HT1080 (cell line): Measurements from ENCODE around the gene AMZ1. TPM values are rescaled to one million over a fixed set of nuclear protein-coding genes. Genes with fewer than 3 reads are reported as not detected.
"Not testable (repeated sequence)": the region's sequence is repeated elsewhere in the genome, so short reads cannot be mapped to it uniquely, and the experiment has no call there.

ENCODE experiments used
- DNase-seq: peaks from one replicate; pipeline ENCODE4 v3.0.0-alpha.2; 2015; ENCODE audit warnings: low read depth
- total RNA-seq: library from RNA; depleted of rRNA; stranded (reverse); fragments of >200 nt; shearing (Covaris generic); gene quantifications from 2 replicates; pipeline ENCODE4 v1.2.3, GENCODE V29; 2014

AMZ1 gene
- total RNA-seq, 1 experiment from 2014 or later = not detected

DNA sequence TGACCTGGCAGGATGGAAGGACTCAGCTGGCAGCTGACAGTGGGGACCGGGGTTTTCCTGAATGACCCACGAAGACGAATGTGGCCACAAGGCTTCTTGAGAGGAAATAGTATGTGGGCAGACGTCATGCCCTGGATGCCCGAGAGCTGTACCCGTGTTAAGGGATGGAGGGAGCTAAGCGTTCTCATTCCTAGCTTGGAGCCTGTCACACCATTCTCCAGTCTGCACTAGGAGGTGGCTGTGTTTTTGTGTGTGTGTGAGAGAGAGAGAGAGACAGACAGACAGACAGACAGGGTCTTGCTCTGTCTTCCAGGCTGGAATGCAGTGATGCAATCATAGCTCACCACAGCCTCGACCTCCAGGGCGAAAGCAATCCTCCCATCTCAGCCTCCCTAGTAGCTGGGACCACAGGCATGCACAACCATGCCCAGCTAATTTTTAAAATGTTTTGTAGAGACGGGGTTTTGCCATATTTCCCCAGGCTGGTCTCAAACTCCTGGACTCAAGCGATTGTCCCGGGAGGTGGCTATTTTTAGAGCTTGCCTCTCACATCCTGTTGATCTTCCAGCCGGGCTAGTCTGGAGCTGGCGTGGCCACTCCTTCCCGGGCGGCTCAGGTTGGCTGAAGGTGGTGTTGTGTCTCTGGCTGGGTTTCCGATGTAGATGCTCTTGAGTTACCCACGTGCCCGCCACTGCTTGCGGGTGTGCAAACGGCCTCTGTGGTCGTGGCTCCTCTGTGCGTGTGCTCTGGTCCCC lies 2.1 kb downstream of the AMZ1 start:
- peak; percentile 50 for DNase-seq

- no peak for DNase-seq
Measured at GRCh38 chr7:2691011-2691707, 3.2 kb downstream of the AMZ1 start.

DNA sequence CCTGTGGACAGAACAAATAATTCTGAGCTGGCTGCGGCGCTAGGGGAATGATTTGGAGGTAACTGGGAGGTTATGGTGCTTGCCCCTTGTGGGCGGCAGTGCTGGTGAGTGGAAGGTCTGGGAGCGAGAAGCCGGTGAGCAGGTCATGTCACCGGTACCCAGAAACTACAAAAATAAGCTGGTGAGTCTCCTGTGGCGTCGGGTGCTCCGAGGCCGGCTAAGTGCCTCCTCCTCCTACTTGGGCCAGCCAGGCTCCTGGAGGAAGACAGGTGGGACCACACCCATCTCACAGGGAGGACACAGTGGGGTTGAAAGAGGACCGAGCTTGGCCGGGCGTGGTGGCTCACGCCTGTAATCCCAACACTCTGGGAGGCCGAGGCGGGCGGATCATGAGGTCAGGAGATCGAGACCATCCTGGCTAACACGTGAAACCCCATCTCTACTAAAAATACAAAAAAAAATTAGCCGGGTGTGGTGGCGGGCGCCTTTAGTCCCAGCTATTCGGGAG lies 4.0 kb downstream of the AMZ1 start:
- not testable (repeated sequence) for DNase-seq

DNA sequence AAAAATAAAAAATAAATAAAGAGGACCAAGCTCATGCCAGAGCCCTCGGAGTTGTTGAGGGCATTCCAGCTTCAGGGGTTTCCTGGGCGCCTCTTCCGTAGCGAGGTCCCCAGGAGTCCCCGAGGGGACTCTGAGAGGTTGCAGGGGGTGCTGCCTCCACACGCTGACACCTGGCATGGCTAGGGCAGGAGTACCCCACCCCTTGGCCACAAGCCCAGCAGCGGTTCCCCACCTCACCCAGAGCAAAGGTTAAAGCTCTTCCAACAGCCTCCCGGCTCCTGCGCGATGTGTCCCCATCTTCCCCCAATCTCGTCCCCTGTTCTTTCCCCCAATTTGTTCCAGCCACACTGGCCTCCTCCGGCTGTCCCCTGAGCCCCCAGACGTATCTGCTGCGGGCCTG lies 4.5 kb downstream of the AMZ1 start:
- no peak for DNase-seq

- not testable (repeated sequence) for DNase-seq
Measured at GRCh38 chr7:2693420-2694121, 5.6 kb downstream of the AMZ1 start.

GRCh38 chr7:2694122-2694436 lies 6.1 kb downstream of the AMZ1 start:
- DNase-seq = not testable (repeated sequence)

DNA sequence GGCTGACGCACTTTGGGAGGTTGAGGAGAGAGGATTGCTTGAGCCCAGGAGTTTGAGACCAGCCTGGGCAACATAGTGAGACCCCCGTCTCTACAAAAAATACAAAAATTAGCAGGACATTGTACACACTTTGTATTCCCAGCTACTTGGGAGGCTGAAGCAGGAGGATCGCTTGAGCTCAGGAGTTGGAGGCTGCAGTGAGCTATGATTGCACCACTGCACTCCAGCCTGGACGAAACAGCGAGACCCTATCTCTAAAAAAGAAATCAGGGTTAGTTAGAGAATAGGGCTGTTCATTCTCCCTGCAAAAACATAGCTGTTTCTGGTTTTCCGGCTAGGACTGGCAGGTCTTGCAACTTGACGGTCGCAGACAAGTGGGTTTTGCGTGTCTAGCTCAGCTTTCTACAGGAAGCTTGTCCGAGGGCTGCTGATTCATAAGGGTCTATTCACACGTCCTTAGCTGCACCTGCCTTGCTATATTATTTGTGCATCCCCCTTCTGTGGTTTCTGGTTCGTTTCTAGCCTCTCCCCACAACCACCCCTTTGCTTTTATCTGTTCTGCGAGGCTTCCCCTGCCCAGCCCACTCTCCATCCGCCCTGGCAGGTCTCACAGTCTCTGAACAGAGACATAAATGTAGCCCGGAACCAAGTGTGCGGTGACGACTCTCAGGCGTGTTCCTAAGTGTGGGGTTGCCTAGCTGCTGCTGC lies 10.7 kb downstream of the AMZ1 start:
- no peak for DNase-seq

DNA sequence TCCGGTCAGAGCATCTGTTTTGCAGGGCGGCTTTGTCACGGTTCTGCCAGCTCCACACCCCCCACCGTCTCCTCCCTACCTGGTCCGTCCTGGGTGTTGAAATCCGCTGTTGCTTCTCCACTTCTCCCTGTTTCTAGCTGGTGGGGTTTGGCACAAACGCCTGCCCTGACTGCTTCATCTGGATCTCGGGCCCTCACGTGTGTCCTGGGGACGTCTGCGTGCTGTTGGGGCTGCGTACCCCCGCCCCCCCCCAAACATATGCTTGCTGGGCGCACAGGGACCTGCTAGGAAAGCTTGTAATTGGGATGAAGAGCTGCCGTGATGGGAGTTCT lies 11.3 kb downstream of the AMZ1 start:
- DNase-seq = no peak

DNA sequence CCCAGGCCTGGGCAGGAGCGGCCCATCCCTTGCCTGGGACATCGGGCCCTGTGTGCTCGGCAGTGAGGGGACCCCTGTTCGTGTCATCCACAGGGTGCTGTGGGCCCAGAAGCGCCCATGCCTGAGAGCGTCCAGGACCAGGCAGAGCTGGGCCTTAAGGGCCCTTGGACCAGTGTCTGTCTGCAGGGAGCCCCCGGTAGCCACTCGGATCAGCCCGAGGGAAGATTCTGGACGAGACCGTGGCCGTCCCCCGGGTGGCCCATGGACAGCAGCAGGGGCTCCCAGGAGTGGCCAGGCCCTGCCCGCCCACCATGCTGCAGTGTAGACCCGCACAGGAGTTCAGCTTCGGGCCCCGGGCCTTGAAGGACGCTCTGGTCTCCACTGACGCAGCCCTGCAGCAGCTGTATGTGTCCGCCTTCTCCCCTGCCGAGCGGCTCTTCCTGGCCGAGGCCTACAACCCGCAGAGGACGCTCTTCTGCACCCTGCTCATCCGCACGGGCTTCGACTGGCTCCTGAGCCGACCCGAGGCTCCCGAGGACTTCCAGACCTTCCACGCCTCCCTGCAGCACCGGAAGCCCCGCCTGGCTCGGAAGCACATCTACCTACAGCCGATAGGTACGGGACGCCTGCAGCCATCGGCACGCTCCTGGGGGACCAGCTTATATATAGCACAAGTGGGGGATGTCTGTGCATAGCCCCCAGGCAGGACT lies 12.3 kb downstream of the AMZ1 start:
- DNase-seq = no peak

GRCh38 chr7:2701424-2701823 lies 13.4 kb downstream of the AMZ1 start:
- no peak for DNase-seq

DNA sequence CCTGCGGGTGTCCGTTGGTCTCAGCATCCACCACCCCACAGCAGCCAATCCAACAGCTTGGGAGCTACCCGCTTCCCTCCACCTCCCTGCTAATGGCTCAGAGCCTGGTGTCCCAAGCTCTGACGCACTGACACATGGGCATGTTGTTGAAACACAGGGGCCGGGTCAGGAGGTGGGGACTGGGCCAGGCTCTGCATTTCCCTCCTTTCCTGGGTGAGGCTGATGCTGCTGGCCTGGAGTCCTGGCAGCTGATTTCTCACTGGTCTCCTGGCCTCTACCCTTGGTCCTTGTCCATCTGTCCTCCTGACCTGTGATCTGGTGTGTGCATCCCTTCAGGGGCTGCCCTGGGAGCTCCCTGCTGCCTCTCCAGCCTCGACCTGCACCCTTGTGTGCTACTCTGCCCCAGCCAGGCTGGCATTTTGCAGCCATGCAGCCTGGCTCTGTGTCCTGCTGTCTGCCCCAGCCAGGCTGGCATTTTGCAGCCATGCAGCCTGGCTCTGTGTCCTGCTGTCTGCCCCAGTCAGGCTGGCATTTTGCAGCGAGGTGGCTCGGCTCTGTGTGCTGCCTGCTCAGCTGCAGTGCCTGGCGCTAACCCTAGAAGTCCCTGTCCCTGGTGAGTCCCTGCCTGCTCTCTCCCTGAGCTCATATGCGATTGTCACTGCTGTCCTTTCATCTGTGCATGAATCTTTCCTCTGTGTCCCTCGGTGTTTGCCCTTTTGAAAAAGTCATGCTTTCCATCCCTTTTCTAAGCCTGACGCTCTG lies 14.0 kb downstream of the AMZ1 start:
- no peak for DNase-seq

- no peak for DNase-seq
Measured at GRCh38 chr7:2702594-2702957, 14.6 kb downstream of the AMZ1 start.

GRCh38 chr7:2705371-2706096 lies 17.5 kb downstream of the AMZ1 start:
- no peak for DNase-seq

GRCh38 chr7:2706685-2707126 lies 18.7 kb downstream of the AMZ1 start:
- no peak for DNase-seq

GRCh38 chr7:2707481-2707880 lies 19.5 kb downstream of the AMZ1 start:
- DNase-seq = no peak

GRCh38 chr7:2708041-2708440 lies 20.0 kb downstream of the AMZ1 start:
- no peak for DNase-seq

GRCh38 chr7:2708547-2709310 lies 20.7 kb downstream of the AMZ1 start:
- DNase-seq = no peak

DNA sequence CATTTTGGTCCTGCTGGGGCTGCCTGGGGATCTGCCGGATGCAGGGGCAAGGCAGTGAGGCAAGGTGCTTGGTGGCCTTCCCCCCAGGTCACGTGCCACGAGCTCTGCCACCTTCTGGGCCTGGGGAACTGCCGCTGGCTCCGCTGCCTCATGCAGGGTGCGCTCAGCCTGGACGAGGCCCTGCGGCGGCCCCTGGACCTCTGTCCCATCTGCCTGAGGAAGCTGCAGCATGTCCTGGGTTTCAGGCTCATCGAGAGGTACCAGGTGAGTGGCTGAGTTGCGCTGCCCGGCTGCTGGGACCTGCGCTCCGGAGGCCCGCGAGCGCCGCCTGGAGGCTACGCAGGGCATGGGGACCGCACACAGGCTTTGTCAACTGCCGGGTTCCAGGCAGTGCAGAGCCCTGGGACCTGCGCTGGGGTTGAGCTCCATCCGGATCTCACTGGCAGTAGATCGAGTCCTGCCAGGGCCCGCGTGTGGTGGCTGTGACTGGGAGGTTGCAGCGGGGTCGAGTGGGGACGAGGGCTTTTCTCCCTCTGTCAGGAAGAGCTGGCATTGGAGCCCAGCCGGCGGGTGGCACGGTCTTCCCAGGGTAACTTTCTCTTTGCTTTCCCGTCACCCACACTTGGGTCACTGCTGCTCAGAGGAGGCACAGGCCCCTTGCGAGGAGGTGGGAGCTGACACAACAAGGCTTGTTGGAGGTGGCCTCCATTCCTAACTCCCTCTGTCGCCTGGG lies 21.7 kb downstream of the AMZ1 start:
- DNase-seq = no peak
